HCT116 (cell line): ENCODE results near the gene SERAC1. TPM values are rescaled to one million over a fixed set of nuclear protein-coding genes. Genes with fewer than 3 reads are reported as not detected.

Experiments
- ATAC-seq: fragments of 200-7000 bp; cut with Tn5 transposase; 2 replicates; pipeline ENCODE4 v1.9.1; 2020; ENCODE audit warnings: mild to moderate bottlenecking, moderate library complexity
- BruUV-seq: library from RNA; stranded (reverse); fragments of 400-500 nt; replicated peaks from 2 replicates; lab custom pipeline; 2021; lab: Mats Ljungman, UMichigan
- CTCF ChIA-PET: fragments of 300-600 bp; sonication (Branson Sonifier 250); formaldehyde crosslinking; loops from one replicate; lab custom pipeline; 2021; ENCODE audit warnings: antibody characterized with exemption; lab: Charles Lee
- POLR2A ChIA-PET: fragments of 300-600, 350-600 bp; sonication (Branson Sonifier 250); formaldehyde crosslinking; loops from one replicate; lab custom pipeline; 2021; ENCODE audit warnings: antibody characterized with exemption; lab: Charles Lee
- RAD21 ChIA-PET, 2 experiments: fragments of 300-600 bp; sonication (Branson Sonifier 250); formaldehyde crosslinking; loops; one replicate each; lab custom pipeline; 2023; ENCODE audit warnings: low total read pairs in 2 of 2; ENCODE audit not compliant: uncharacterized antibody in 2 of 2, unreplicated experiment in 2 of 2, low non-redundant PET in 1 of 2; lab: Charles Lee
- DNase-seq: peaks from one replicate; pipeline ENCODE4 v3.0.0-alpha.2; 2010; ENCODE audit warnings: low read depth, low spot score
- H2AFZ ChIP-seq: fragments of 200-600 bp; shearing (Covaris generic), sonication (generic); 2 replicates; pipeline ENCODE4 v1.6.1; 2017; ENCODE audit warnings: low read depth, mixed run types, mixed read lengths, antibody characterized with exemption, low read length; ENCODE audit not compliant: poor library complexity, severe bottlenecking
- H3K27ac ChIP-seq: 2 replicates; pipeline ENCODE4 v1.5.1; 2012; ENCODE audit warnings: low read depth, low read length
- H3K27me3 ChIP-seq: fragments of 200-600 bp; sonication (generic); 2 replicates; pipeline ENCODE4 v1.6.1; 2016; ENCODE audit warnings: mixed run types, low read length, mixed read lengths; ENCODE audit not compliant: insufficient read depth
- H3K36me3 ChIP-seq, 2 experiments: fragments of 200-500 bp in 1 of 2; fragments of 200-600 bp in 1 of 2; sonication (Bioruptor generic) in 1 of 2; sonication (generic) in 1 of 2; 2 replicates each; pipeline versions ENCODE4 v1.5.1 to v1.6.1; 2014 to 2016; ENCODE audit warnings: low read length in 2 of 2, inconsistent platforms in 1 of 2, mixed read lengths in 1 of 2, mixed run types in 1 of 2; ENCODE audit not compliant: insufficient read depth in 2 of 2, control insufficient read depth in 1 of 2
- H3K4me1 ChIP-seq, 2 experiments: fragments of 200-600 bp in 1 of 2; sonication (generic) in 1 of 2; 2 replicates each; pipeline versions ENCODE4 v1.5.1 to v1.6.1; 2012 to 2017; ENCODE audit warnings: low read length in 2 of 2, inconsistent platforms in 1 of 2, mild to moderate bottlenecking in 1 of 2, mixed read lengths in 1 of 2, mixed run types in 1 of 2, moderate library complexity in 1 of 2; ENCODE audit not compliant: insufficient read depth in 2 of 2, control insufficient read depth in 1 of 2
- H3K4me2 ChIP-seq: fragments of 200-600 bp; sonication (generic); 2 replicates; pipeline ENCODE4 v1.6.1; 2017; ENCODE audit warnings: mixed run types, low read length, mixed read lengths
- H3K4me3 ChIP-seq, 2 experiments: fragments of 200-600 bp in 1 of 2; sonication (generic) in 1 of 2; replicated peaks in 1 of 2; 2 replicates each; pipeline ENCODE4 v1.5.1; 2011 to 2016; ENCODE audit warnings: low read length in 2 of 2, control low read depth in 1 of 2, low read depth in 1 of 2, mild to moderate bottlenecking in 1 of 2, mixed read lengths in 1 of 2, mixed run types in 1 of 2
- H3K79me2 ChIP-seq: fragments of 200-600 bp; sonication (generic); 2 replicates; pipeline ENCODE4 v1.6.1; 2017; ENCODE audit warnings: mild to moderate bottlenecking, mixed run types, low read length, moderate library complexity, mixed read lengths; ENCODE audit not compliant: insufficient read depth
- H3K9ac ChIP-seq: fragments of 200-600 bp; sonication (generic); 2 replicates; pipeline ENCODE4 v1.6.1; 2016; ENCODE audit warnings: low read length, mixed read lengths
- H3K9me2 ChIP-seq: fragments of 200-600 bp; sonication (generic), shearing (Covaris generic); 2 replicates; pipeline ENCODE4 v1.6.1; 2017; ENCODE audit warnings: mixed run types, mild to moderate bottlenecking, moderate library complexity; ENCODE audit not compliant: insufficient read depth
- H3K9me3 ChIP-seq, 2 experiments: fragments of 200-500 bp in 1 of 2; fragments of 200-600 bp in 1 of 2; sonication (Bioruptor generic) in 1 of 2; sonication (generic) in 1 of 2; 2 replicates each; pipeline ENCODE4 v1.6.1; 2014 to 2017; ENCODE audit warnings: low read length in 2 of 2, mixed read lengths in 2 of 2, inconsistent platforms in 1 of 2, low read depth in 1 of 2, mild to moderate bottlenecking in 1 of 2, mixed run types in 1 of 2, moderate library complexity in 1 of 2; ENCODE audit not compliant: control insufficient read depth in 1 of 2, insufficient read depth in 1 of 2
- H4K20me1 ChIP-seq: fragments of 200-600 bp; sonication (generic), shearing (Covaris generic); 2 replicates; pipeline ENCODE4 v1.6.1; 2017; ENCODE audit warnings: mixed run types, mild to moderate bottlenecking, moderate library complexity; ENCODE audit not compliant: insufficient read depth
- CBX3 ChIP-seq: IDR thresholded peaks from 2 replicates; pipeline ENCODE4 v1.6.1; 2012; ENCODE audit warnings: low read depth
- CEBPB ChIP-seq: IDR thresholded peaks from 2 replicates; pipeline ENCODE4 v1.6.1; 2012; ENCODE audit warnings: low read depth
- CTCF ChIP-seq, 3 experiments: fragments of 200-600 bp in 1 of 3; sonication (generic) in 1 of 3; IDR thresholded peaks in 2 of 3; conservative IDR thresholded peaks in 1 of 3; 2 replicates each; pipeline ENCODE4 v1.5.1; 2012 to 2017; ENCODE audit warnings: low read depth in 2 of 3, low read length in 2 of 3, antibody characterized with exemption in 1 of 3, borderline replicate concordance in 1 of 3, control low read depth in 1 of 3, mild to moderate bottlenecking in 1 of 3, mixed read lengths in 1 of 3, mixed run types in 1 of 3, moderate library complexity in 1 of 3; ENCODE audit not compliant: insufficient read depth in 1 of 3
- EGR1 ChIP-seq: IDR thresholded peaks from 2 replicates; pipeline ENCODE4 v1.6.1; 2012; ENCODE audit warnings: low read depth
- EZH2 ChIP-seq: fragments of 200-600 bp; sonication (generic); IDR thresholded peaks from 2 replicates; pipeline ENCODE4 v1.6.1; 2017; ENCODE audit warnings: antibody characterized with exemption, mixed run types
- EZH2phosphoT487 ChIP-seq: fragments of 200-600 bp; IDR thresholded peaks from 2 replicates; pipeline ENCODE4 v1.6.1; 2018; ENCODE audit warnings: antibody characterized with exemption, borderline replicate concordance
- FOSL1 ChIP-seq: IDR thresholded peaks from 2 replicates; pipeline ENCODE4 v1.6.1; 2012; ENCODE audit warnings: low read depth
- JUND ChIP-seq: IDR thresholded peaks from 2 replicates; pipeline ENCODE4 v1.6.1; 2012
- POLR2A ChIP-seq: IDR thresholded peaks from 2 replicates; pipeline ENCODE4 v1.7.0; 2011; ENCODE audit warnings: borderline replicate concordance; ENCODE audit not compliant: insufficient read depth, insufficient read length; ENCODE audit errors: extremely low read depth
- RAD21 ChIP-seq: IDR thresholded peaks from 2 replicates; pipeline ENCODE4 v1.6.1; 2012; ENCODE audit warnings: low read depth, mild to moderate bottlenecking
- SIN3A ChIP-seq: IDR thresholded peaks from 2 replicates; pipeline ENCODE4 v1.6.1; 2012; ENCODE audit warnings: low read depth
- SP1 ChIP-seq: IDR thresholded peaks from 2 replicates; pipeline ENCODE4 v1.6.1; 2012; ENCODE audit warnings: low read depth
- SRF ChIP-seq: IDR thresholded peaks from 2 replicates; pipeline ENCODE4 v1.6.1; 2012; ENCODE audit warnings: low read depth
- TCF7L2 ChIP-seq: IDR thresholded peaks from 2 replicates; pipeline ENCODE4 v1.7.0; 2011; ENCODE audit warnings: borderline replicate concordance, inconsistent platforms; ENCODE audit not compliant: insufficient read depth, insufficient read length; ENCODE audit errors: extremely low read depth
- ZFX ChIP-seq: fragments of 450-650 bp; IDR thresholded peaks from 2 replicates; pipeline ENCODE4 v1.6.1; 2017
- ZNF274 ChIP-seq: fragments of 200-500 bp; sonication (Bioruptor generic); IDR thresholded peaks from 2 replicates; pipeline ENCODE4 v1.6.1; 2014; ENCODE audit warnings: mild to moderate bottlenecking, low read depth, low read length, inconsistent platforms
- intact Hi-C: fragments of 100-400 bp; cut with micrococcal nuclease; formaldehyde crosslinking; loops from 2 replicates; pipeline ENCODE4 v1.10.0; 2022
- total RNA-seq: library from RNA; stranded (reverse); gene quantifications from one replicate; pipeline ENCODE4 v1.2.1, GENCODE V29; 2021; ENCODE audit not compliant: unreplicated experiment
- TF ChIP-seq, protein P1 (sequence below): IDR thresholded peaks from 2 replicates; pipeline ENCODE4 v1.6.1; 2012; ENCODE audit warnings: low read depth
- TF ChIP-seq, protein P2 (sequence below): IDR thresholded peaks from 2 replicates; pipeline ENCODE4 v1.6.1; 2012
- TF ChIP-seq, protein P3 (sequence below): IDR thresholded peaks from 2 replicates; pipeline ENCODE4 v1.6.1; 2011; ENCODE audit warnings: mild to moderate bottlenecking, low read length, moderate library complexity; ENCODE audit not compliant: insufficient replicate concordance; ENCODE audit errors: extremely low read depth

The SERAC1 gene
- total RNA-seq, 1 experiment from 2014 or later, result 7.6 TPM

DNA sequence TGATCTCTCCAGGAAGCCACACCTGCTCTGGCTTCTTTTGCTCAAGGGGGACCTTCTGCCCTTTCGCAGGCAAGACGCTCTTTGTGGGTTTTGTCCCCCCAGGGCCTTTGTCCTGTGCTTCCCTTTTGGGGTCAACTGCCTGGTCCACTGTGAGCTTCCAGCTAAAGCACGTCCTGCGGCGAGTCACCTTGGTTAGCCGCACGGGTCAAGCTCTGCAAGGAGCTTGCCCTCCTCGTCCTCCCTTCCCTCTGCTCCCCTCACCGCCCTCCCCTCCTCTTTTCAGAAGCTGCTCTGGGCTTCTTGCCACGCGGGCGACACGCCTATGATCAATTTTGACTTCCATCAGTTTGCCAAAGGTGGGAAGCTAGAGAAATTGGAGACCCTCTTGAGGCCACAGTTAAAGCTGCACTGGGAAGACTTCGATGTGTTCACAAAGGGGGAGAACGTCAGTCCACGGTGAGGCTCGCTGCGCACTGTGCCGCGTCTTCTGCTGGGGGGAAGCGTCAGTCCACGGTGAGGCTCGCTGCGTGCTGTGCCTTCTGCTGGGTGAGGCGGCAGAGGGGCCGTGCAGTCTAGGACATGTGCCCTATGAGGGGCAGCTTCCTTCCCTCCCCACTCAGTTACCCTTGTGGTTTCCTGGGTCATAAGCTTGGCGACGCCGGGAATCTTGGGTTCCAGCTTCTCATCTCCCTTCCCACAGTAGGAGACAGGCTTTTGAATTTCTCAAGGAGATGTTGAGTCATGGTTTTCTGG is 106.2 kb downstream of the SERAC1 start:
- Histone ChIP-seq H3K4me1 (peaks cover 40 to 51% of the 10 kb centered on the region in 2 experiments), H3K4me3 (no peak overlapping the region), H3K9me2 (no peaks in the 10 kb centered on the region), H3K27ac (no peak overlapping the region; the same call in 1 of the 2 replicates), H3K9ac (0 out of 2 replicates have a peak overlapping the region, but pooled peaks have one; percentile 62), H3K27me3 (no peaks in the 10 kb centered on the region), H2AFZ (no peak overlapping the region), H3K36me3 (peaks cover 0 to 5% of the 10 kb centered on the region in 2 experiments; a peak in 2 of 4 replicates), H4K20me1 (no peaks in the 10 kb centered on the region), H3K4me2 (no peak overlapping the region; the same call in 1 of the 2 replicates), H3K9me3 (no peaks in the 10 kb centered on the region), H3K79me2 (no peaks in the 10 kb centered on the region)
- DNase-seq, result no peak
- BruUV-seq, result no TSS peak
- ChIA-PET POLR2A (no interaction called here), RAD21 (no interaction called here), CTCF (interaction anchor here (3.5 kb wide), 1 partner anchor 9 kb away, joined by 18 read pairs; no protein-coding TSS in a partner anchor)
- TF ChIP-seq, protein P1, sequence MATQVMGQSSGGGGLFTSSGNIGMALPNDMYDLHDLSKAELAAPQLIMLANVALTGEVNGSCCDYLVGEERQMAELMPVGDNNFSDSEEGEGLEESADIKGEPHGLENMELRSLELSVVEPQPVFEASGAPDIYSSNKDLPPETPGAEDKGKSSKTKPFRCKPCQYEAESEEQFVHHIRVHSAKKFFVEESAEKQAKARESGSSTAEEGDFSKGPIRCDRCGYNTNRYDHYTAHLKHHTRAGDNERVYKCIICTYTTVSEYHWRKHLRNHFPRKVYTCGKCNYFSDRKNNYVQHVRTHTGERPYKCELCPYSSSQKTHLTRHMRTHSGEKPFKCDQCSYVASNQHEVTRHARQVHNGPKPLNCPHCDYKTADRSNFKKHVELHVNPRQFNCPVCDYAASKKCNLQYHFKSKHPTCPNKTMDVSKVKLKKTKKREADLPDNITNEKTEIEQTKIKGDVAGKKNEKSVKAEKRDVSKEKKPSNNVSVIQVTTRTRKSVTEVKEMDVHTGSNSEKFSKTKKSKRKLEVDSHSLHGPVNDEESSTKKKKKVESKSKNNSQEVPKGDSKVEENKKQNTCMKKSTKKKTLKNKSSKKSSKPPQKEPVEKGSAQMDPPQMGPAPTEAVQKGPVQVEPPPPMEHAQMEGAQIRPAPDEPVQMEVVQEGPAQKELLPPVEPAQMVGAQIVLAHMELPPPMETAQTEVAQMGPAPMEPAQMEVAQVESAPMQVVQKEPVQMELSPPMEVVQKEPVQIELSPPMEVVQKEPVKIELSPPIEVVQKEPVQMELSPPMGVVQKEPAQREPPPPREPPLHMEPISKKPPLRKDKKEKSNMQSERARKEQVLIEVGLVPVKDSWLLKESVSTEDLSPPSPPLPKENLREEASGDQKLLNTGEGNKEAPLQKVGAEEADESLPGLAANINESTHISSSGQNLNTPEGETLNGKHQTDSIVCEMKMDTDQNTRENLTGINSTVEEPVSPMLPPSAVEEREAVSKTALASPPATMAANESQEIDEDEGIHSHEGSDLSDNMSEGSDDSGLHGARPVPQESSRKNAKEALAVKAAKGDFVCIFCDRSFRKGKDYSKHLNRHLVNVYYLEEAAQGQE, result no peak
- TF ChIP-seq ZNF274, result no peak
- TF ChIP-seq TCF7L2, result no peak
- no peak for TF ChIP-seq POLR2A
- TF ChIP-seq SIN3A, result no peak
- no peak for TF ChIP-seq CEBPB
- TF ChIP-seq EGR1, result no peak
- no peak for TF ChIP-seq CBX3
- no peak for TF ChIP-seq EZH2
- no peak for TF ChIP-seq RAD21
- TF ChIP-seq, protein P2, sequence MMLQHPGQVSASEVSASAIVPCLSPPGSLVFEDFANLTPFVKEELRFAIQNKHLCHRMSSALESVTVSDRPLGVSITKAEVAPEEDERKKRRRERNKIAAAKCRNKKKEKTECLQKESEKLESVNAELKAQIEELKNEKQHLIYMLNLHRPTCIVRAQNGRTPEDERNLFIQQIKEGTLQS, result no peak
- TF ChIP-seq SP1, result no peak
- TF ChIP-seq CTCF (IDR thresholded peaks at IDR 0.05 in 2 of 3, conservative IDR thresholded peaks at IDR 0.05 in 1 of 3; ENCODE audit: borderline replicate concordance in 1 of 3, insufficient read depth in 1 of 3, low read depth in 2 of 3, low read length in 2 of 3), result no peak
- TF ChIP-seq FOSL1, result no peak
- TF ChIP-seq, protein P3, sequence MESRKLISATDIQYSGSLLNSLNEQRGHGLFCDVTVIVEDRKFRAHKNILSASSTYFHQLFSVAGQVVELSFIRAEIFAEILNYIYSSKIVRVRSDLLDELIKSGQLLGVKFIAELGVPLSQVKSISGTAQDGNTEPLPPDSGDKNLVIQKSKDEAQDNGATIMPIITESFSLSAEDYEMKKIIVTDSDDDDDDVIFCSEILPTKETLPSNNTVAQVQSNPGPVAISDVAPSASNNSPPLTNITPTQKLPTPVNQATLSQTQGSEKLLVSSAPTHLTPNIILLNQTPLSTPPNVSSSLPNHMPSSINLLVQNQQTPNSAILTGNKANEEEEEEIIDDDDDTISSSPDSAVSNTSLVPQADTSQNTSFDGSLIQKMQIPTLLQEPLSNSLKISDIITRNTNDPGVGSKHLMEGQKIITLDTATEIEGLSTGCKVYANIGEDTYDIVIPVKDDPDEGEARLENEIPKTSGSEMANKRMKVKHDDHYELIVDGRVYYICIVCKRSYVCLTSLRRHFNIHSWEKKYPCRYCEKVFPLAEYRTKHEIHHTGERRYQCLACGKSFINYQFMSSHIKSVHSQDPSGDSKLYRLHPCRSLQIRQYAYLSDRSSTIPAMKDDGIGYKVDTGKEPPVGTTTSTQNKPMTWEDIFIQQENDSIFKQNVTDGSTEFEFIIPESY, result no peak
- no peak for TF ChIP-seq ZFX
- no peak for TF ChIP-seq EZH2phosphoT487
- no peak for TF ChIP-seq JUND
- TF ChIP-seq SRF, result no peak
- intact Hi-C loops, result no loop called here
- no peak for ATAC-seq
